H1 (cell line): Measurements from ENCODE around the gene FGD6. TPM values are rescaled to one million over a fixed set of nuclear protein-coding genes. Genes with fewer than 3 reads are reported as not detected.
A peak's percentile ranks its signal among the peaks of the same experiment; 100 is the strongest.

Experiments
- CTCF ChIA-PET: fragments of 300-600 bp; sonication (Branson Sonifier 250); formaldehyde crosslinking; loops from one replicate; lab custom pipeline; 2021; ENCODE audit not compliant: partially characterized antibody; lab: Charles Lee
- POLR2A ChIA-PET: fragments of 300-600 bp; sonication (Branson Sonifier 250); formaldehyde crosslinking; loops from one replicate; lab custom pipeline; 2021; ENCODE audit warnings: inconsistent platforms; ENCODE audit not compliant: partially characterized antibody; lab: Charles Lee
- DNase-seq, 2 experiments: peaks; one replicate each; pipeline versions ENCODE4 v3.0.0 to v3.0.0-alpha.2; 2010 to 2022; ENCODE audit warnings: low spot score in 2 of 2, low read depth in 1 of 2, mixed read lengths in 1 of 2
- FAIRE-seq: peaks from 2 replicates; lab custom pipeline; 2011; peaks lifted over from hg19 to GRCh38; lab: Jason Lieb, UNC
- H2AFZ ChIP-seq: 2 replicates; pipeline ENCODE4 v1.8.1; 2012; ENCODE audit warnings: low read length, inconsistent platforms
- H2AK5ac ChIP-seq: 2 replicates; pipeline ENCODE4 v1.6.1; 2013; ENCODE audit warnings: low read depth, low read length
- H2BK120ac ChIP-seq: replicated peaks from 2 replicates; pipeline ENCODE3; 2013; ENCODE audit warnings: low read depth, low read length, inconsistent platforms
- H2BK12ac ChIP-seq: 2 replicates; pipeline ENCODE4 v1.6.1; 2013; ENCODE audit warnings: low read depth, low read length
- H2BK15ac ChIP-seq: 2 replicates; pipeline ENCODE4 v1.6.1; 2013; ENCODE audit warnings: low read length
- H2BK20ac ChIP-seq: 2 replicates; pipeline ENCODE4 v1.6.1; 2013; ENCODE audit warnings: low read length
- H2BK5ac ChIP-seq: 2 replicates; pipeline ENCODE4 v1.6.1; 2013; ENCODE audit warnings: low read depth, low read length
- H3K14ac ChIP-seq: 2 replicates; pipeline ENCODE4 v1.6.1; 2013; ENCODE audit warnings: inconsistent platforms; ENCODE audit not compliant: insufficient read length
- H3K18ac ChIP-seq: 2 replicates; pipeline ENCODE4 v1.6.1; 2013; ENCODE audit warnings: low read length; ENCODE audit errors: extremely low read depth
- H3K23ac ChIP-seq: 2 replicates; pipeline ENCODE4 v1.6.1; 2013; ENCODE audit warnings: inconsistent platforms; ENCODE audit not compliant: insufficient read length
- H3K23me2 ChIP-seq: 2 replicates; pipeline ENCODE4 v1.6.1; 2013; ENCODE audit warnings: low read depth, low read length
- H3K27ac ChIP-seq: 2 replicates; pipeline ENCODE4 v1.6.1; 2011; ENCODE audit warnings: low read depth, low read length, inconsistent platforms
- H3K27me3 ChIP-seq, 4 experiments: replicated peaks in 1 of 4; 1 replicate in 1 of 4; 2 replicates in 3 of 4; pipeline versions ENCODE4 v1.6.1 to v1.8.1; 2011 to 2013; ENCODE audit warnings: low read length in 3 of 4, mild to moderate bottlenecking in 3 of 4, inconsistent platforms in 2 of 4, mixed read lengths in 2 of 4, moderate library complexity in 1 of 4; ENCODE audit not compliant: control insufficient read depth in 3 of 4, insufficient read depth in 3 of 4; ENCODE audit errors: extremely low read depth in 1 of 4
- H3K36me3 ChIP-seq, 4 experiments: 2 replicates each; pipeline versions ENCODE4 v1.6.1 to v1.8.1; 2011 to 2013; ENCODE audit warnings: mild to moderate bottlenecking in 4 of 4, low read length in 3 of 4, moderate library complexity in 2 of 4, control low read depth in 1 of 4, inconsistent platforms in 1 of 4; ENCODE audit not compliant: insufficient read depth in 4 of 4, control insufficient read depth in 2 of 4
- H3K4ac ChIP-seq: replicated peaks from 2 replicates; pipeline ENCODE3; 2013; ENCODE audit warnings: low read length, low read depth, mixed read lengths, inconsistent platforms; ENCODE audit not compliant: insufficient read length
- H3K4me1 ChIP-seq, 4 experiments: replicated peaks in 1 of 4; 1 replicate in 1 of 4; 2 replicates in 3 of 4; pipeline versions ENCODE4 v1.6.1 to v1.8.1; 2011 to 2013; ENCODE audit warnings: low read length in 3 of 4, inconsistent platforms in 2 of 4, mixed read lengths in 1 of 4; ENCODE audit not compliant: insufficient read depth in 4 of 4, control insufficient read depth in 3 of 4
- H3K4me2 ChIP-seq, 2 experiments: 2 replicates each; pipeline versions ENCODE4 v1.6.1 to v1.8.1; 2011 to 2013; ENCODE audit warnings: low read depth in 2 of 2, low read length in 2 of 2, control low read depth in 1 of 2, inconsistent platforms in 1 of 2, mild to moderate bottlenecking in 1 of 2; ENCODE audit not compliant: insufficient read depth in 1 of 2
- H3K4me3 ChIP-seq, 4 experiments: fragments of 200-600, 300-600 bp in 1 of 4; sonication (generic), shearing (Covaris generic), sonication (Bioruptor Twin) in 1 of 4; 2 replicates each; pipeline versions ENCODE4 v1.5.1 to v1.8.1; 2011 to 2016; ENCODE audit warnings: low read length in 4 of 4, low read depth in 3 of 4, control low read depth in 2 of 4, inconsistent platforms in 2 of 4, mild to moderate bottlenecking in 2 of 4, mixed read lengths in 1 of 4, moderate library complexity in 1 of 4; ENCODE audit not compliant: insufficient read depth in 2 of 4; ENCODE audit errors: extremely low read depth in 1 of 4
- H3K56ac ChIP-seq: replicated peaks from 2 replicates; pipeline ENCODE3; 2013; ENCODE audit warnings: low read depth, mild to moderate bottlenecking, mixed read lengths, low read length, inconsistent platforms; ENCODE audit not compliant: insufficient read length
- H3K79me1 ChIP-seq: 2 replicates; pipeline ENCODE4 v1.6.1; 2013; ENCODE audit warnings: low read depth, low read length, control low read depth
- H3K79me2 ChIP-seq, 2 experiments: 2 replicates each; pipeline versions ENCODE4 v1.6.1 to v1.8.1; 2012 to 2013; ENCODE audit warnings: low read length in 2 of 2, mild to moderate bottlenecking in 2 of 2, inconsistent platforms in 1 of 2; ENCODE audit not compliant: insufficient read depth in 2 of 2, control insufficient read depth in 1 of 2
- H3K9ac ChIP-seq, 4 experiments: replicated peaks in 1 of 4; 1 replicate in 1 of 4; 2 replicates in 3 of 4; pipeline versions ENCODE4 v1.6.1 to v1.8.1; 2011 to 2013; ENCODE audit warnings: low read depth in 3 of 4, low read length in 3 of 4, control low read depth in 2 of 4, mild to moderate bottlenecking in 2 of 4, moderate library complexity in 2 of 4, inconsistent platforms in 1 of 4; ENCODE audit errors: extremely low read depth in 1 of 4
- H3K9me3 ChIP-seq, 2 experiments: 2 replicates each; pipeline versions ENCODE4 v1.6.1 to v1.8.1; 2012 to 2013; ENCODE audit warnings: mild to moderate bottlenecking in 2 of 2, moderate library complexity in 2 of 2, control low read depth in 1 of 2, inconsistent platforms in 1 of 2, low read depth in 1 of 2, low read length in 1 of 2, mixed read lengths in 1 of 2; ENCODE audit not compliant: insufficient read depth in 2 of 2
- H4K20me1 ChIP-seq, 2 experiments: replicated peaks in 1 of 2; 2 replicates each; pipeline versions ENCODE3 to v1.8.1; 2011 to 2013; ENCODE audit warnings: inconsistent platforms in 2 of 2, low read length in 2 of 2, mild to moderate bottlenecking in 1 of 2; ENCODE audit not compliant: insufficient read depth in 2 of 2, control insufficient read depth in 1 of 2
- H4K5ac ChIP-seq: 2 replicates; pipeline ENCODE4 v1.6.1; 2013; ENCODE audit warnings: low read length, low read depth, mixed read lengths, inconsistent platforms; ENCODE audit not compliant: insufficient read length
- H4K8ac ChIP-seq: 2 replicates; pipeline ENCODE4 v1.8.0; 2013; ENCODE audit warnings: mild to moderate bottlenecking, moderate library complexity, low read length, inconsistent platforms; ENCODE audit not compliant: insufficient read depth; ENCODE audit errors: extremely low read depth
- H4K91ac ChIP-seq: replicated peaks from 2 replicates; pipeline ENCODE3; 2013; ENCODE audit warnings: low read length, mixed read lengths, inconsistent platforms; ENCODE audit not compliant: insufficient read length
- JUN ChIP-seq: IDR thresholded peaks from 2 replicates; pipeline ENCODE4 v1.6.1; 2011; ENCODE audit warnings: low read depth, mild to moderate bottlenecking, improper control_type of control experiment, low read length
- POU5F1 ChIP-seq: IDR thresholded peaks from 2 replicates; pipeline ENCODE4 v1.6.1; 2011; ENCODE audit warnings: low read depth, mild to moderate bottlenecking, low read length, moderate library complexity
- WGBS, 2 experiments: shearing (Covaris generic) in 1 of 2; methylation state at CpG; one replicate each; pipeline versions ENCODE4 v1.1.6 to v1.1.7; 2013 to 2015; ENCODE audit warnings: low lambda C conversion rate in 2 of 2, mixed read lengths in 2 of 2, inconsistent platforms in 1 of 2, low coverage in 1 of 2, missing lambda C conversion rate in 1 of 2; ENCODE audit not compliant: insufficient replicate concordance in 2 of 2, insufficient coverage in 1 of 2, insufficient read length in 1 of 2; ENCODE audit errors: extremely low coverage in 1 of 2, missing lambda C conversion rate in 1 of 2; 5-methylcytosine and 5-hydroxymethylcytosine counted together
- polyA plus RNA-seq, 7 experiments: library from polyadenylated mRNA; depleted of rRNA in 3 of 7; stranded (reverse) in 5 of 7; unstranded in 2 of 7; fragments of >200 nt in 5 of 7; fragments of 200-250 nt in 2 of 7; gene quantifications; 1 replicate in 5 of 7; 2 replicates in 1 of 7; 4 replicates in 1 of 7; pipeline versions ENCODE4 v1.2.1 to v1.2.3, GENCODE V29; 2011 to 2013; ENCODE audit warnings: missing spikeins in 2 of 7, mixed read lengths in 2 of 7
- total RNA-seq: library from RNA; stranded (reverse); fragmentation: NEBNext Ultra II Directional; extraction: Animal tissue kit (Norgen Biotek cat#: 25700); gene quantifications from 2 replicates; pipeline ENCODE4 v1.2.1, GENCODE V29; 2021

Gene FGD6
- total and polyA plus RNA-seq, 2 of the 8 experiments (the other 6 are each of a cell fraction or from before 2014, with no cell fraction given): 12.2 to 24.3 TPM

- 94% methylated on average over 11 of the region's 11 CpGs; no CpG with 5 or more reads in 1 of the 2 experiments for WGBS, 2 experiments
- Histone ChIP-seq H3K23ac (no peak overlapping the region), H4K5ac (no peak overlapping the region), H3K79me1 (no peaks in the 10 kb centered on the region), H3K4me3 (no peak overlapping the region)
- POLR2A ChIA-PET: interaction anchor here (0.7 kb wide), 1 partner anchor 442 kb away, joined by 3 read pairs; no protein-coding TSS in a partner anchor
- no peak for FAIRE-seq
- TF ChIP-seq JUN (no peak), POU5F1 (no peak)
- TF ChIP-seq, all 59 proteins: peak for 0
- H3K18ac ChIP-seq: no peak overlapping the region
- H2BK15ac ChIP-seq: no peak overlapping the region
- H3K27me3 ChIP-seq: no peaks in the 10 kb centered on the region
- no peak overlapping the region for H4K91ac ChIP-seq
- CTCF ChIA-PET: interaction anchor here (0.7 to 2.7 kb wide), 5 partner anchors 9 to 299 kb away, joined by 3 to 13 read pairs (median 4); partner anchors contain the start of gene NR2C1
- no peak overlapping the region for H2BK12ac ChIP-seq
- H3K27ac ChIP-seq: no peak overlapping the region
- H3K9ac ChIP-seq: no peak overlapping the region
- no peaks in the 10 kb centered on the region for H3K23me2 ChIP-seq
- H2BK5ac ChIP-seq: no peak overlapping the region
- H3K4me1 ChIP-seq: no peaks in the 10 kb centered on the region
- no peak overlapping the region for H2AFZ ChIP-seq
- H3K4ac ChIP-seq: no peak overlapping the region
- no peaks in the 10 kb centered on the region for H3K9me3 ChIP-seq
- peaks cover 3% of the 10 kb centered on the region in 2 experiments for H4K20me1 ChIP-seq
- no peak for DNase-seq
- no peak overlapping the region for H2AK5ac ChIP-seq
- H3K36me3 ChIP-seq: peaks cover 2 to 38% (median 19%) of the 10 kb centered on the region in 4 experiments
- no peak overlapping the region for H2BK120ac ChIP-seq
- no peak overlapping the region for H2BK20ac ChIP-seq
- no peak overlapping the region for H3K14ac ChIP-seq
- H3K56ac ChIP-seq: no peak overlapping the region
- H3K4me2 ChIP-seq: no peak overlapping the region
- H4K8ac ChIP-seq: peak overlapping the region; percentile 31; the same call in 1 of the 2 replicates
- H3K79me2 ChIP-seq: no peaks in the 10 kb centered on the region
Measured at GRCh38 chr12:95100264-95101190, 116.7 kb downstream of the FGD6 start.
